ENCODE results near the gene CCDC15.

- TF ChIP-seq CTCF (IDR thresholded peaks at IDR 0.05) (no peak), POLR2A (IDR thresholded peaks at IDR 0.05; ENCODE audit: low read depth) (no peak), POLR2AphosphoS5 (IDR thresholded peaks at IDR 0.05) (no peak)
These were observed 103.1 kb downstream of the CCDC15 start for GRCh38 chr11:125056931-125057692.

Data from esophagus muscularis mucosa (tissue), 3 donors.